Measurements from ENCODE around the gene C19orf85.
"Not testable (repeated sequence)": the region's sequence is repeated elsewhere in the genome, so short reads cannot be mapped to it uniquely, and the experiment has no call there.

Gene C19orf85

GRCh38 chr19:55451965-55452748, 12.4 kb downstream of the C19orf85 start:
- no peak overlapping the region for H3K4me3 ChIP-seq (replicated peaks in 1 of 2; ENCODE audit: low read depth in 2 of 2, low read length in 2 of 2)
- no peak for TF ChIP-seq CTCF (IDR thresholded peaks at IDR 0.05; ENCODE audit: low read depth, low read length)

GRCh38 chr19:55451163-55451964, 13.2 kb downstream of the C19orf85 start:
- TF ChIP-seq CTCF (IDR thresholded peaks at IDR 0.05; ENCODE audit: low read depth, low read length) = no peak
- no peak overlapping the region for H3K4me3 ChIP-seq (replicated peaks in 1 of 2; ENCODE audit: low read depth in 2 of 2, low read length in 2 of 2)
- DNase-seq (ENCODE audit: low read depth in 2 of 2) = no peak

More at GRCh38 chr19:55451965-55452748, 12.4 kb downstream of the C19orf85 start:
- DNase-seq (ENCODE audit: low read depth in 2 of 2) = no peak

GRCh38 chr19:55449469-55449868, 15.1 kb downstream of the C19orf85 start:
- H3K4me3 ChIP-seq (replicated peaks in 1 of 2; ENCODE audit: low read depth in 2 of 2, low read length in 2 of 2) = no peak overlapping the region
- no peak for TF ChIP-seq CTCF (IDR thresholded peaks at IDR 0.05; ENCODE audit: low read depth, low read length)
- no peak for DNase-seq (ENCODE audit: low read depth in 2 of 2)

- not testable (repeated sequence) for H3K4me3 ChIP-seq (replicated peaks in 1 of 2; ENCODE audit: low read depth in 2 of 2, low read length in 2 of 2); DNase-seq (ENCODE audit: low read depth in 2 of 2)
These were observed 16.4 kb downstream of the C19orf85 start for GRCh38 chr19:55448175-55448490.

GRCh38 chr19:55447421-55448174, 17.0 kb downstream of the C19orf85 start:
- no peak overlapping the region for H3K4me3 ChIP-seq (replicated peaks in 1 of 2; ENCODE audit: low read depth in 2 of 2, low read length in 2 of 2)
- TF ChIP-seq CTCF (IDR thresholded peaks at IDR 0.05; ENCODE audit: low read depth, low read length) = no peak
- peak; percentile 27 to 30 for DNase-seq (ENCODE audit: low read depth in 2 of 2)

- TF ChIP-seq CTCF (IDR thresholded peaks at IDR 0.05; ENCODE audit: low read depth, low read length) = no peak
- H3K4me3 ChIP-seq (replicated peaks in 1 of 2; ENCODE audit: low read depth in 2 of 2, low read length in 2 of 2) = no peak overlapping the region
- no peak for DNase-seq (ENCODE audit: low read depth in 2 of 2)
These were observed 18.5 kb downstream of the C19orf85 start for GRCh38 chr19:55446060-55446459.

- H3K4me3 ChIP-seq (replicated peaks in 1 of 2; ENCODE audit: low read depth in 2 of 2, low read length in 2 of 2) = no peak overlapping the region
- TF ChIP-seq CTCF (IDR thresholded peaks at IDR 0.05; ENCODE audit: low read depth, low read length) = no peak
- no peak for DNase-seq (ENCODE audit: low read depth in 2 of 2)
These were observed 19.9 kb downstream of the C19orf85 start for GRCh38 chr19:55444646-55445045.
